B cell (primary cell): ENCODE measurements around the gene USP30. TPM values are rescaled to one million over a fixed set of nuclear protein-coding genes. Genes with fewer than 3 reads are reported as not detected.

Experiments used
- ATAC-seq: fragments of 200-7000 bp; cut with Tn5 transposase; one replicate; pipeline ENCODE4 v1.10.0; 2021; ENCODE audit warnings: low read depth, mild to moderate bottlenecking, moderate number of reproducible peaks, moderate library complexity
- CTCF ChIA-PET: fragments of 350-600 bp; sonication (Branson Sonifier 250); formaldehyde crosslinking; loops from one replicate; lab custom pipeline; 2021; ENCODE audit warnings: antibody characterized with exemption, inconsistent platforms; lab: Charles Lee
- POLR2A ChIA-PET: fragments of 350-600 bp; sonication (Branson Sonifier 250); formaldehyde crosslinking; loops from one replicate; lab custom pipeline; 2021; ENCODE audit warnings: antibody characterized with exemption; lab: Charles Lee
- DNase-seq: peaks from one replicate; pipeline ENCODE4 v3.0.0; 2013
- H2AFZ ChIP-seq: 2 replicates; pipeline ENCODE4 v1.6.1; 2012; ENCODE audit warnings: mild to moderate bottlenecking, low read depth, low read length; ENCODE audit not compliant: insufficient read depth, poor library complexity, severe bottlenecking
- H3K27ac ChIP-seq, 2 donors: 1 replicate in 1 of 2; 2 replicates in 1 of 2; pipeline ENCODE4 v1.5.1; 2012 to 2013; ENCODE audit warnings: low read length in 2 of 2, mild to moderate bottlenecking in 2 of 2, moderate library complexity in 1 of 2
- H3K27me3 ChIP-seq, 4 experiments: fragments of 200-600 bp in 1 of 4; sonication (generic) in 1 of 4; replicated peaks in 1 of 4; 1 replicate in 2 of 4; 2 replicates in 2 of 4; pipeline versions ENCODE4 v1.6.1 to v1.7.0; 2013 to 2016; ENCODE audit warnings: low read length in 3 of 4, mild to moderate bottlenecking in 2 of 4, mixed read lengths in 1 of 4, moderate library complexity in 1 of 4; ENCODE audit not compliant: insufficient read depth in 4 of 4, control insufficient read depth in 3 of 4; ENCODE audit errors: control extremely low read depth in 1 of 4
- H3K36me3 ChIP-seq, 2 experiments: replicated peaks in 1 of 2; 1 replicate in 1 of 2; 2 replicates in 1 of 2; pipeline versions ENCODE4 v1.6.1 to v1.7.1; 2013; ENCODE audit warnings: low read length in 1 of 2; ENCODE audit not compliant: insufficient read depth in 2 of 2, control insufficient read depth in 1 of 2; ENCODE audit errors: control extremely low read depth in 1 of 2, extremely low read depth in 1 of 2
- H3K4me1 ChIP-seq, 2 donors: fragments of 200-600 bp in 1 of 2; sonication (generic) in 1 of 2; 1 replicate in 1 of 2; 2 replicates in 1 of 2; pipeline versions ENCODE4 v1.5.1 to v1.6.1; 2013 to 2017; ENCODE audit warnings: low read length in 2 of 2; ENCODE audit not compliant: control insufficient read depth in 2 of 2, insufficient read depth in 2 of 2
- H3K4me2 ChIP-seq: replicated peaks from 2 replicates; pipeline ENCODE3; 2012; ENCODE audit warnings: mild to moderate bottlenecking, low read depth, low read length; ENCODE audit not compliant: poor library complexity, severe bottlenecking
- H3K4me3 ChIP-seq, 5 experiments: fragments of 200-600 bp in 1 of 5; sonication (generic) in 1 of 5; 1 replicate in 3 of 5; 2 replicates in 2 of 5; pipeline versions ENCODE4 v1.5.1 to v1.7.0; 2011 to 2016; ENCODE audit warnings: low read length in 4 of 5, mild to moderate bottlenecking in 4 of 5, low read depth in 2 of 5, control low read depth in 1 of 5, moderate library complexity in 1 of 5; ENCODE audit not compliant: insufficient read depth in 1 of 5; ENCODE audit errors: control extremely low read depth in 1 of 5, extremely low read depth in 1 of 5
- H3K79me2 ChIP-seq: fragments of 200-600 bp; sonication (generic); one replicate; pipeline ENCODE4 v1.6.0; 2016; ENCODE audit warnings: low read length; ENCODE audit not compliant: control insufficient read depth, insufficient read depth
- H3K9ac ChIP-seq: fragments of 200-600 bp; sonication (generic); 2 replicates; pipeline ENCODE4 v1.6.1; 2017; ENCODE audit warnings: mild to moderate bottlenecking, low read length, moderate library complexity
- H3K9me3 ChIP-seq, 3 donors: one replicate each; pipeline versions ENCODE4 v1.6.1 to v1.7.1; 2013; ENCODE audit warnings: low read length in 2 of 3; ENCODE audit not compliant: control insufficient read depth in 2 of 3, insufficient read depth in 1 of 3; ENCODE audit errors: control extremely low read depth in 1 of 3
- H4K20me1 ChIP-seq: 2 replicates; pipeline ENCODE4 v1.6.0; 2012; ENCODE audit warnings: mild to moderate bottlenecking, low read length; ENCODE audit not compliant: insufficient read depth, control insufficient read depth, poor library complexity, severe bottlenecking
- H3K27ac Mint-ChIP-seq: one replicate; pipeline ENCODE4 v1.8.0; 2021; ENCODE audit warnings: mixed read lengths
- H3K27me3 Mint-ChIP-seq: one replicate; pipeline ENCODE4 v1.8.0; 2021; ENCODE audit warnings: mixed read lengths
- H3K4me1 Mint-ChIP-seq: one replicate; pipeline ENCODE4 v1.8.0; 2021; ENCODE audit warnings: mixed read lengths
- H3K4me3 Mint-ChIP-seq: one replicate; pipeline ENCODE4 v1.8.0; 2021; ENCODE audit warnings: mixed read lengths
- H3K9me3 Mint-ChIP-seq: one replicate; pipeline ENCODE4 v1.8.0; 2022; ENCODE audit warnings: mixed read lengths; ENCODE audit not compliant: insufficient read depth
- EZH2 ChIP-seq: IDR thresholded peaks from 2 replicates; pipeline ENCODE4 v1.6.1; 2012; ENCODE audit warnings: borderline replicate concordance, low read depth, mild to moderate bottlenecking, moderate library complexity, low read length; ENCODE audit not compliant: insufficient read depth, poor library complexity, severe bottlenecking
- WGBS: methylation state at CpG from one replicate; pipeline ENCODE4 v1.1.5; 2013; ENCODE audit warnings: missing lambda C conversion rate; ENCODE audit not compliant: insufficient coverage; 5-methylcytosine and 5-hydroxymethylcytosine counted together
- intact Hi-C: fragments of 100-400 bp; cut with micrococcal nuclease; formaldehyde crosslinking; loops from one replicate; pipeline ENCODE4 v1.10.0; 2022
- polyA plus RNA-seq: library from polyadenylated mRNA; depleted of rRNA; stranded (reverse); fragments of >200 nt; gene quantifications from 2 replicates; pipeline ENCODE4 v1.2.3, GENCODE V29; 2012
- total RNA-seq, 2 donors: library from RNA; stranded (reverse); fragments of 120-200 nt in 1 of 2; gene quantifications; 1 replicate in 1 of 2; 2 replicates in 1 of 2; pipeline versions ENCODE4 v1.2.3 to v1.2.4, GENCODE V29; 2013 to 2022
- TF ChIP-seq, protein P1 (sequence below): fragments of 200-600 bp; IDR thresholded peaks from one replicate; pipeline ENCODE4 v1.8.0; 2022; ENCODE audit warnings: antibody characterized with exemption, mild to moderate bottlenecking

USP30 gene
- total and polyA plus RNA-seq, 2 donors (not counting 1 experiment from before 2014, with no cell fraction given), result 7.2 to 32.5 TPM

DNA sequence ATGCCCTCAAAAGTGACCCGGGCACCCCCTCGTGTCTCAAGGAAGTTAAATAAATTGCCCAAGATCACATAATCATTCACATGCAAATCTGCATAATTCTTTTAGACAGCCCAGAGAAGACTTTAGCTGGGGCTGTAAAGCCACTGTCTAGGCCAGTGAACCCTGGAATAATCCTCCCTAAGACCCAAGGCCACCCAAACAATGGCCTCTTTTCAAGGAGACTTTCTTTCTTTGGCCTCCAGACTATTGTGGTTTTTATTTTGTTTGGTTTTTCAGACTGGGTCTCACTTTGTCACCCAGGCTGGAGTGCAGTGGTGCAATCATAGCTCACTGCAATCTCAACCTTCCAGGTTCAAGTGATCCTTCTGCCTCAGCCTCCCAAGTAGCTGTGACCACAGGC lies 42.1 kb upstream of the USP30 start:
- no peak overlapping the region for H3K4me2 ChIP-seq
- no peak for TF ChIP-seq EZH2
- TF ChIP-seq, protein P1, sequence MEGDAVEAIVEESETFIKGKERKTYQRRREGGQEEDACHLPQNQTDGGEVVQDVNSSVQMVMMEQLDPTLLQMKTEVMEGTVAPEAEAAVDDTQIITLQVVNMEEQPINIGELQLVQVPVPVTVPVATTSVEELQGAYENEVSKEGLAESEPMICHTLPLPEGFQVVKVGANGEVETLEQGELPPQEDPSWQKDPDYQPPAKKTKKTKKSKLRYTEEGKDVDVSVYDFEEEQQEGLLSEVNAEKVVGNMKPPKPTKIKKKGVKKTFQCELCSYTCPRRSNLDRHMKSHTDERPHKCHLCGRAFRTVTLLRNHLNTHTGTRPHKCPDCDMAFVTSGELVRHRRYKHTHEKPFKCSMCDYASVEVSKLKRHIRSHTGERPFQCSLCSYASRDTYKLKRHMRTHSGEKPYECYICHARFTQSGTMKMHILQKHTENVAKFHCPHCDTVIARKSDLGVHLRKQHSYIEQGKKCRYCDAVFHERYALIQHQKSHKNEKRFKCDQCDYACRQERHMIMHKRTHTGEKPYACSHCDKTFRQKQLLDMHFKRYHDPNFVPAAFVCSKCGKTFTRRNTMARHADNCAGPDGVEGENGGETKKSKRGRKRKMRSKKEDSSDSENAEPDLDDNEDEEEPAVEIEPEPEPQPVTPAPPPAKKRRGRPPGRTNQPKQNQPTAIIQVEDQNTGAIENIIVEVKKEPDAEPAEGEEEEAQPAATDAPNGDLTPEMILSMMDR, result no peak
- no peak overlapping the region for H3K4me3 Mint-ChIP-seq
- 88% methylated on average over 2 of the region's 2 CpGs for WGBS
- no peaks in the 10 kb centered on the region for H3K9me3 ChIP-seq
- no peaks in the 10 kb centered on the region for H3K4me1 ChIP-seq
- ChIA-PET POLR2A (no interaction called here), CTCF (no interaction called here)
- H3K4me1 Mint-ChIP-seq, result no peaks in the 10 kb centered on the region
- no peak overlapping the region for H3K27ac ChIP-seq
- no peak overlapping the region for H3K27ac Mint-ChIP-seq
- no peak for DNase-seq
- no peak for ATAC-seq
- H3K27me3 Mint-ChIP-seq, result peaks cover 31% of the 10 kb centered on the region
- H3K9ac ChIP-seq, result no peak overlapping the region
- intact Hi-C loops, result no loop called here
- H4K20me1 ChIP-seq, result no peaks in the 10 kb centered on the region
- H2AFZ ChIP-seq, result no peak overlapping the region
- H3K36me3 ChIP-seq, result no peaks in the 10 kb centered on the region
- no peak overlapping the region for H3K4me3 ChIP-seq
- no peaks in the 10 kb centered on the region for H3K9me3 Mint-ChIP-seq
- no peaks in the 10 kb centered on the region for H3K79me2 ChIP-seq
- no peaks in the 10 kb centered on the region for H3K27me3 ChIP-seq

DNA sequence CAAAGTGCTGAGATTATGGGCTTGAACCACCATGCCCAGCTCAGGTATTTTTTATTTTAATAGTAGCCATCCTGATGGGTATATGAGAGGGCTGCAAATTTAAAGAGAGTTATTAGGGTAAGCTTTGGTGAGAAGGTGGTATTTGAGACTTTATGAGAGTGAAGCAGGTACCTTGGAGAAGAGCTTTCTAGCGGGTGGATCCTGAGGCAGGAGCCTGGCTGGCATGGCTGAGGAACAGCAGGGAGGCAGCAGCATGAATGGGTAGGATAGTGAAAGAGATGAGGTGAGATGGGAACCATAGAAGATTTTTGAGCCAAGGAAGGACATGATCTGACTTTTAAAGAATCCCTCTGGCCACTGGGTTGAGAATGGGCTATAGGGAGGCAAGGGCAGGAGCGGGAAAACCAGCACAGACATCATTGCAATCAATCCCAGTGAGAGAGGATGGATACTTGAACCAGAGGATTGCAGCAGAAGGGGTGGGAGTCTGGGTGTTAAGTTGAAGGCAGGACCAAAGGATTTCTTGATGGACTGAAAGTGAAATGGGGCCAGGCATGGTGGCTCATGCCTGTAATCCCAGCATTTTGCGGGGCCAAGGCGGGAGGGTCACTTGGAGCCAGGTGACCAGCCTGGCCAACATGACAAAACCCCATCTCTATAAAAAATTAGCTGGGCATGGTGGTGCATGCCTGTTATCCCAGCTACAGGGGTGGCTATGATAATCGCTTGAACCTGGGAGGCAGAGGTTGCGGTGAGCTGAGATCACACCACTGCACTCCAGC lies 37.2 kb upstream of the USP30 start:
- H3K27me3 Mint-ChIP-seq, result peaks cover 41% of the 10 kb centered on the region
- intact Hi-C loops, result no loop called here
- CTCF ChIA-PET, result no interaction called here

More for the DNA sequence above, 37.2 kb upstream of the USP30 start:
- Histone ChIP-seq H3K4me2 (no peak overlapping the region), H3K79me2 (no peaks in the 10 kb centered on the region), H3K36me3 (no peaks in the 10 kb centered on the region), H4K20me1 (no peaks in the 10 kb centered on the region), H2AFZ (no peak overlapping the region), H3K9me3 (no peaks in the 10 kb centered on the region), H3K27me3 (peaks cover 0 to 16% (median 8%) of the 10 kb centered on the region in 4 experiments), H3K9ac (no peak overlapping the region), H3K4me3 (no peak overlapping the region), H3K4me1 (no peaks in the 10 kb centered on the region), H3K27ac (no peak overlapping the region)
- no peak for TF ChIP-seq EZH2
- TF ChIP-seq, protein P1, result no peak
- no peaks in the 10 kb centered on the region for H3K9me3 Mint-ChIP-seq
- H3K4me1 Mint-ChIP-seq, result no peaks in the 10 kb centered on the region
- DNase-seq (no peak), ATAC-seq (no peak)
- WGBS, result 100% methylated on average over 1 of the region's 6 CpGs
- POLR2A ChIA-PET, result no interaction called here
- no peak overlapping the region for H3K4me3 Mint-ChIP-seq
- H3K27ac Mint-ChIP-seq, result no peak overlapping the region
